Measurements from ENCODE around the gene RPL3. TPM values are rescaled to one million over a fixed set of nuclear protein-coding genes. Genes with fewer than 3 reads are reported as not detected.
A peak's percentile ranks its signal among the peaks of the same experiment; 100 is the strongest.
"Not testable (repeated sequence)": the region's sequence is repeated elsewhere in the genome, so short reads cannot be mapped to it uniquely, and the experiment has no call there.

RPL3 gene
- total RNA-seq, 2 experiments from 2014 or later = 1,693 to 1,717 TPM

GRCh38 chr22:39330553-39330952 is 11.1 kb upstream of the RPL3 start:
- H3K4me3 Mint-ChIP-seq; H3K27ac Mint-ChIP-seq; DNase-seq; H3K27me3 Mint-ChIP-seq (ENCODE audit: low read depth); H3K9me3 Mint-ChIP-seq (ENCODE audit: insufficient read depth); H3K4me1 Mint-ChIP-seq (ENCODE audit: low read depth); H3K36me3 Mint-ChIP-seq (ENCODE audit: low read depth); ATAC-seq: not testable (repeated sequence)
- ChIA-PET POLR2A (interaction anchor here (0.8 to 1.0 kb wide), 3 partner anchors 11 to 190 kb away, joined by 3 to 4 read pairs (median 3); partner anchors contain the start of genes ATF4 and RPL3), CTCF (interaction anchor here (1.0 to 4.5 kb wide), 13 partner anchors 8 to 707 kb away, joined by 3 to 40 read pairs (median 3); partner anchors contain the start of genes MIEF1, RPL3, SYNGR1 and TAB1)

GRCh38 chr22:39327995-39328754 is 8.8 kb upstream of the RPL3 start:
- ChIA-PET CTCF (interaction anchor here (0.7 to 2.2 kb wide), 2 partner anchors 11 to 12 kb away, joined by 3 to 6 read pairs; no protein-coding TSS in a partner anchor), POLR2A (interaction anchor here (1.4 kb wide), 1 partner anchor 9 kb away, joined by 3 read pairs; the partner anchor contains the start of gene RPL3)
- Mint-ChIP-seq H3K27me3 (ENCODE audit: low read depth) (no peaks in the 10 kb centered on the region), H3K4me1 (ENCODE audit: low read depth) (peaks cover 5% of the 10 kb centered on the region), H3K27ac (no peak overlapping the region), H3K4me3 (no peak overlapping the region), H3K9me3 (ENCODE audit: insufficient read depth) (no peaks in the 10 kb centered on the region), H3K36me3 (ENCODE audit: low read depth) (no peaks in the 10 kb centered on the region)
- ATAC-seq (no peak), DNase-seq (no peak)

GRCh38 chr22:39325392-39325932 is 6.0 kb upstream of the RPL3 start:
- Mint-ChIP-seq H3K36me3 (ENCODE audit: low read depth) (no peaks in the 10 kb centered on the region), H3K9me3 (ENCODE audit: insufficient read depth) (no peaks in the 10 kb centered on the region), H3K27me3 (ENCODE audit: low read depth) (no peaks in the 10 kb centered on the region), H3K27ac (no peak overlapping the region), H3K4me1 (ENCODE audit: low read depth) (peaks cover 3% of the 10 kb centered on the region), H3K4me3 (no peak overlapping the region)
- DNase-seq (no peak), ATAC-seq (no peak)
- ChIA-PET CTCF (interaction anchor here (0.8 kb wide), 1 partner anchor 189 kb away, joined by 5 read pairs; no protein-coding TSS in a partner anchor), POLR2A (no interaction called here)

- H3K9me3 Mint-ChIP-seq (ENCODE audit: insufficient read depth); DNase-seq; H3K27me3 Mint-ChIP-seq (ENCODE audit: low read depth); ATAC-seq: not testable (repeated sequence)
- Mint-ChIP-seq H3K4me1 (ENCODE audit: low read depth) (peaks cover 34% of the 10 kb centered on the region), H3K36me3 (ENCODE audit: low read depth) (peaks cover 41% of the 10 kb centered on the region), H3K4me3 (peak overlapping the region; percentile 100), H3K27ac (peak overlapping the region; percentile 90)
- CTCF ChIA-PET = interaction anchor here (1.5 to 7.1 kb wide), 5 partner anchors 10 to 209 kb away, joined by 4 to 142 read pairs (median 30); no protein-coding TSS in a partner anchor
- POLR2A ChIA-PET = interaction anchor here (0.6 to 6.4 kb wide), 15 partner anchors 9 to 444 kb away, joined by 3 to 63 read pairs (median 5); partner anchors contain the start of genes CBX7, MIEF1 and TAB1
Measured at GRCh38 chr22:39320616-39321029, 1.2 kb upstream of the RPL3 start.

- Mint-ChIP-seq H3K36me3 (ENCODE audit: low read depth) (peaks cover 58% of the 10 kb centered on the region), H3K4me3 (peak overlapping the region; percentile 100), H3K9me3 (ENCODE audit: insufficient read depth) (no peaks in the 10 kb centered on the region), H3K27me3 (ENCODE audit: low read depth) (no peaks in the 10 kb centered on the region), H3K27ac (peak overlapping the region; percentile 99), H3K4me1 (ENCODE audit: low read depth) (peaks cover 48% of the 10 kb centered on the region)
- POLR2A ChIA-PET = interaction anchor here (0.6 to 6.4 kb wide), 48 partner anchors 8 to 929 kb away, joined by 3 to 63 read pairs (median 4); partner anchors contain the start of genes ATF4, CBX7, MIEF1 and TAB1
- CTCF ChIA-PET = interaction anchor here (0.7 to 7.1 kb wide), 21 partner anchors 9 to 448 kb away, joined by 3 to 142 read pairs (median 6); partner anchors contain the start of genes APOBEC3G, ATF4, CBX6 and TAB1
- ATAC-seq (peak; percentile 13), DNase-seq (peak; percentile 52)
Measured at GRCh38 chr22:39318507-39319283, 728 bp downstream of the RPL3 start.

GRCh38 chr22:39317775-39318506 is 1.5 kb downstream of the RPL3 start:
- peaks cover 66% of the 10 kb centered on the region for H3K36me3 Mint-ChIP-seq (ENCODE audit: low read depth)
- POLR2A ChIA-PET = interaction anchor here (0.6 to 6.4 kb wide), 29 partner anchors 8 to 726 kb away, joined by 3 to 63 read pairs (median 5); partner anchors contain the start of genes ATF4, CBX7, MIEF1 and TAB1
- ATAC-seq = no peak
- no peaks in the 10 kb centered on the region for H3K27me3 Mint-ChIP-seq (ENCODE audit: low read depth)
- peak overlapping the region; percentile 99 for H3K27ac Mint-ChIP-seq
- DNase-seq = no peak
- H3K4me3 Mint-ChIP-seq = peak overlapping the region; percentile 100
- CTCF ChIA-PET = interaction anchor here (0.7 to 7.1 kb wide), 26 partner anchors 8 to 549 kb away, joined by 3 to 142 read pairs (median 6); partner anchors contain the start of genes APOBEC3G, CBX6 and TAB1
- H3K4me1 Mint-ChIP-seq (ENCODE audit: low read depth) = peaks cover 53% of the 10 kb centered on the region
- no peaks in the 10 kb centered on the region for H3K9me3 Mint-ChIP-seq (ENCODE audit: insufficient read depth)

- Mint-ChIP-seq H3K36me3 (ENCODE audit: low read depth) (peaks cover 73% of the 10 kb centered on the region), H3K4me1 (ENCODE audit: low read depth) (peaks cover 53% of the 10 kb centered on the region), H3K27me3 (ENCODE audit: low read depth) (no peaks in the 10 kb centered on the region), H3K27ac (peak overlapping the region; percentile 99), H3K4me3 (peak overlapping the region; percentile 100), H3K9me3 (ENCODE audit: insufficient read depth) (no peaks in the 10 kb centered on the region)
- POLR2A ChIA-PET = interaction anchor here (0.8 to 6.4 kb wide), 9 partner anchors 140 to 726 kb away, joined by 3 to 63 read pairs (median 23); partner anchors contain the start of genes ATF4 and CBX7
- DNase-seq = peak; percentile 46
- no peak for ATAC-seq
- CTCF ChIA-PET = interaction anchor here (0.8 to 7.1 kb wide), 26 partner anchors 10 to 548 kb away, joined by 3 to 142 read pairs (median 7); partner anchors contain the start of genes APOBEC3C, CBX6 and TAB1
Measured at GRCh38 chr22:39317084-39317774, 2.2 kb downstream of the RPL3 start.

GRCh38 chr22:39316440-39317083 is 2.9 kb downstream of the RPL3 start:
- Mint-ChIP-seq H3K36me3 (ENCODE audit: low read depth) (peaks cover 77% of the 10 kb centered on the region), H3K4me3 (peak overlapping the region; percentile 100), H3K27me3 (ENCODE audit: low read depth) (no peaks in the 10 kb centered on the region), H3K27ac (peak overlapping the region; percentile 99), H3K9me3 (ENCODE audit: insufficient read depth) (no peaks in the 10 kb centered on the region), H3K4me1 (ENCODE audit: low read depth) (peaks cover 57% of the 10 kb centered on the region)
- ATAC-seq (peak; percentile 26), DNase-seq (peak; percentile 86)
- ChIA-PET POLR2A (interaction anchor here (0.6 to 6.4 kb wide), 8 partner anchors 10 to 644 kb away, joined by 3 to 63 read pairs (median 22); partner anchors contain the start of gene CBX7), CTCF (interaction anchor here (0.6 to 7.1 kb wide), 33 partner anchors 10 to 548 kb away, joined by 3 to 142 read pairs (median 6); partner anchors contain the start of genes APOBEC3C, CBX6 and TAB1)

GRCh38 chr22:39315389-39315788 is 4.0 kb downstream of the RPL3 start:
- no peak for ATAC-seq
- H3K4me3 Mint-ChIP-seq = peak overlapping the region; percentile 40
- H3K27ac Mint-ChIP-seq = peak overlapping the region; percentile 20
- no peaks in the 10 kb centered on the region for H3K9me3 Mint-ChIP-seq (ENCODE audit: insufficient read depth)
- H3K27me3 Mint-ChIP-seq (ENCODE audit: low read depth) = no peaks in the 10 kb centered on the region
- peaks cover 81% of the 10 kb centered on the region for H3K36me3 Mint-ChIP-seq (ENCODE audit: low read depth)
- no peak for DNase-seq
- POLR2A ChIA-PET = interaction anchor here (0.5 to 6.4 kb wide), 6 partner anchors 9 to 308 kb away, joined by 3 to 56 read pairs (median 3); no protein-coding TSS in a partner anchor
- CTCF ChIA-PET = interaction anchor here (0.6 to 7.1 kb wide), 13 partner anchors 9 to 445 kb away, joined by 3 to 142 read pairs (median 11); partner anchors contain the start of gene CBX6
- peaks cover 55% of the 10 kb centered on the region for H3K4me1 Mint-ChIP-seq (ENCODE audit: low read depth)
